Mononuclear cell (primary cell): ENCODE data around the gene METTL8. TPM values are rescaled to one million over a fixed set of nuclear protein-coding genes. Genes with fewer than 3 reads are reported as not detected.
"Not testable (repeated sequence)": the region's sequence is repeated elsewhere in the genome, so short reads cannot be mapped to it uniquely, and the experiment has no call there.

Experiments used
- H3K27me3 ChIP-seq: 2 replicates; pipeline ENCODE4 v1.6.0; 2011; ENCODE audit warnings: low read length, control low read depth; ENCODE audit not compliant: insufficient read depth
- H3K4me1 ChIP-seq: 2 replicates; pipeline ENCODE4 v1.5.1; 2011; ENCODE audit warnings: mild to moderate bottlenecking, low read length, control low read depth; ENCODE audit not compliant: insufficient read depth
- H3K4me3 ChIP-seq: 2 replicates; pipeline ENCODE4 v1.5.1; 2011; ENCODE audit warnings: mild to moderate bottlenecking, low read length, moderate library complexity
- H3K9me3 ChIP-seq: 2 replicates; pipeline ENCODE4 v1.5.1; 2011; ENCODE audit warnings: low read depth, mild to moderate bottlenecking, control low read depth, low read length
- total RNA-seq: library from RNA; depleted of rRNA; stranded (reverse); fragments of >200 nt; gene quantifications from one replicate; pipeline ENCODE4 v1.2.3, GENCODE V29; 2012

Gene METTL8
- total RNA-seq, 1 donor: 19.0 TPM

DNA sequence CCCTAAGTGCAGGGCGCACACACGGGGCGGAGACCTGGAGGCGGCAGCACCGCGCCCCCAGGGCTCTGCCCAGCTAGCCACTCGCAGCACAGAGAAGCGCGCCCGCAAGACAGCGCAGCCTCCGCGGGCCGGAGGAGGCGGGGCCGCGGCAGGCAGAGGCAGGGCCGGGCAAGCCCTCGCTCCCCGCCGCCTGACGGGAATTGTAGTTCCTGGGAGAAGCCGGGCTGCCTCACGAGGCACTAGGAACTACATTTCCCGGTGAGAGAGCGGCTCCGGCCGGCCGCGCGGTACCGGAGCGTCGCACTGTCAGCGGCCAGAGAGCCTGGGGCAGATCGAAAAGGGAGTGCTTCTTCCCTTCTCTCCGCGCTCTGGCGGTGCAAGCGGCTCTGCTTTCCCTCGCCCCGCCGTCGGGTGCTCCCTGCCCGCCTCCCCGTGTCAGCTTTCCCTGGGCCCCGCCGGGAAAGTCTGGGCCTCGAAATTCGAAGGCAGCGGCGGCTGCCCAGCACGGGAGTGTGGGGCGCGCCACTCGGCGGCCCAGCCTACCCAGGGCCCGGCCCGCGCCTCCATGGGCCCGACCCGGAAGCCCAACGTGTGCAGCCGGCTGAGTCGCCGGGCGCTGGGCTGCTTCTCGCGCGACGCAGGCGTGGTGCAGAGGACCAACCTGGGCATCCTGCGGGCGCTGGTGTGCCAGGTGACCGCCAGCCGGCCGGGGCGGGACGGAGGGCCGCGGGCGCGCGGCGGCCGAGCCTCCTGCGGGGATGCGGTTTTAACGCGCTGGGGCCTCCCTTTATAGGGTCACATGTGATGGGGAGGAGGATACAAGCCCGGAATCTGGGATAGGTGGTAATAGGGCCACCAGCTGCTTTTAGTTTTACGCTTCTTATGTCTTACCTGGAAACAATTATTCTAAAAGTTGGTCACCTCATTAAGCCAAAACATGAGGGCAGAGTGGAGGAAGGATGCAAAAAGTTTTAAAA lies 511 bp upstream of the METTL8 start, which contains the start of gene DCAF17:
Gene DCAF17 (plus strand): TSS at position 214 of the 977 bp plus-strand sequence. CDS start 352 bp downstream, at position 566.
- peak within 1 kb of the TSS; percentile 75 for H3K4me3 ChIP-seq
- H3K27me3 ChIP-seq: no peaks in the 10 kb centered on the region
- H3K9me3 ChIP-seq: no peaks in the 10 kb centered on the region
- H3K4me1 ChIP-seq: peaks cover 15% of the 10 kb centered on the region

DNA sequence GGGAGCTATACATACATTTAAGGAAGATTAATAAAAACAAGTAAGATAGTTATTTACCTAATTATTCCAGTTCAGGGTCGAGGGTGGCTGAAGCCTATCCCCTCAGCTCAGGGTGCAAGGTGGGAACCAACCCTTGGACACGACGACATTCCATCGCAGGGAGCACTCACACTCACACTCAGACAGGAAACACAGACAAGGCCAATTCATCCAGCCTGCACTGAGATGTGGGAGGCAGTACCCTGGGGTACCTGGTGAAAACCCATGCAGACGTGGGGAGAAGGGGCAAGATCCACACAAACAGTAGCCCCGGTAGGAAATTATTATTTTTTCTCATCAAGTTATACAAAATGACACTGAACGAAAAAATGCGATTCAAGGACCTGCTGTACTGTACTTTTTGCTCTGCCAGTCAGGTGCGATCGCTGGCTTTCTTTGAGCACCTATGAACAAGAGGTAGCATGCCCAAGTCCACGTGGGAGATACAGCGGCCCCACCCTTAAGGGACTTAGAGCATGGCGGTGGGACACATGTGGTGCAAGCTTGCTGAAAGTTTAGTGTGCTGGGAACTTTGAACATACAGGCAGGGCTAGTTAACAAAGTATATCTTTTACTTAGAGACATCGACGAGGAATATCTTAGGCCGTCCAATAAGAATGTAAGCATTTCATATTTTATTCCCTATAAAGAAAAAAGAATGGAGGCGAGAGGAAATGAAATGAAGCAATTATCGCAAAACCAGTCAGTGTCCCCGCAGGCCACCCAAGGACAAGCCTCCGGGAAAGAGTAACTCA lies 624 bp downstream of the METTL8 start:
- H3K27me3 ChIP-seq: no peaks in the 10 kb centered on the region
- H3K4me3 ChIP-seq: peak overlapping the region; percentile 75
- H3K9me3 ChIP-seq: no peaks in the 10 kb centered on the region
- peaks cover 15% of the 10 kb centered on the region for H3K4me1 ChIP-seq

DNA sequence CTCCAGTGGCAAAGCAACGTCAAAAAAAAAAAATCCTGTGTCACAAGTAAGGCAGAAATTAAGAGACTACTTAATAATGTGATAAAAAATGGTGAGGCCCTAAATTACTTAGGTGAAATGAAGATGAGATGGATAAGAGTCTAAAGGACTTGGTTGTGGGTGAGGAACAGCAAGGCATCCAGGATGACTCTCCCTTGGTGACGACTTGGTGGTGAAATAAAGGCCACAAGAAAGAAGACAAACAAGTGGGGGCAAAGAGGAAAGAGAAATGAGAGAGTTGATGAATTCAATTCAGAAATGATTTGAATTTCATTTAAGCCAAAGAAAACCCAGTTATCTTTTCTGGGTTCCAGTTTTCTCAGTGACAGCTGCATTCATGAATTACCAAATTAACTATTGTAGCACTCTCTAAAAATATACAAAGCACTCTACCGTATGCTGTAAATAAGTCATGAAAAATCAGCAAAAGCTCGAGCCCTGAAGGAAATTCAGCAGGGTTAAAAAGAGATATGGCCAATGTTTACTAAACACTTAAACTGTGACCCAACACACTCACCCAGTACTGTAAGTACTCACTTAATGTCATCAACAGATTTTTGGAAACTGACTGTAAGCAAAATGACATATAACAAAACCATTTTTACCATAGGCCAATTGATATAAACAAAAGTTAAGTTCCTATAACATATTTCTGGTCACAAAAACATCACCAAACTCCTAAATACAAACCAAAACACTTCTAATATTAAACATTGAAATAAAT lies 1.4 kb downstream of the METTL8 start:
- no peaks in the 10 kb centered on the region for H3K9me3 ChIP-seq
- no peak overlapping the region for H3K4me3 ChIP-seq
- peaks cover 15% of the 10 kb centered on the region for H3K4me1 ChIP-seq
- H3K27me3 ChIP-seq: no peaks in the 10 kb centered on the region

DNA sequence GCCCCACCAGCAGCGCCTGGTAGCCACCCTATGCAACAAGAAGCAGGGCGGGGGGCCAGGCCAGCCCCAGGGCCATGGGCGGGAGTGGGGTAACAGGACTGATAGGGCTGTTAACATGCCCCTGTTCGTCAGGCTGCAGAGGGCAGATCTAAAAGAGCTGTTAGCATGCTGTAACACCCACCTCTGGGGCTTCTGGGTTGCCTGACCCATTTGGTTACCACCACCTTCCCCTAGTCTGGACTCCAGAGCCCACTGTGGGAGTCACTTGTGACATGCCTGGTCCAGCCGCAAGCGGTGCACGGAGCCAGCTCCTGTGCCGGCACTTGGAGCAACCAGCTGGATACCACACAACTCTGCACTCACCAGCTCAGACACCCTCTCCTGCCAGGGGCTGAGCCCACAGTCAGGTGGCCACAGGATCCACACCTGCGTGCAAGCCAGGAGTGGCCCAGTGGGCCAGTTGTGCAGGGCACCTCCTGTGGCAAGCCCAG lies 2.1 kb downstream of the METTL8 start:
- H3K9me3 ChIP-seq: no peaks in the 10 kb centered on the region
- H3K4me1 ChIP-seq: peaks cover 15% of the 10 kb centered on the region
- H3K27me3 ChIP-seq: no peaks in the 10 kb centered on the region
- no peak overlapping the region for H3K4me3 ChIP-seq

DNA sequence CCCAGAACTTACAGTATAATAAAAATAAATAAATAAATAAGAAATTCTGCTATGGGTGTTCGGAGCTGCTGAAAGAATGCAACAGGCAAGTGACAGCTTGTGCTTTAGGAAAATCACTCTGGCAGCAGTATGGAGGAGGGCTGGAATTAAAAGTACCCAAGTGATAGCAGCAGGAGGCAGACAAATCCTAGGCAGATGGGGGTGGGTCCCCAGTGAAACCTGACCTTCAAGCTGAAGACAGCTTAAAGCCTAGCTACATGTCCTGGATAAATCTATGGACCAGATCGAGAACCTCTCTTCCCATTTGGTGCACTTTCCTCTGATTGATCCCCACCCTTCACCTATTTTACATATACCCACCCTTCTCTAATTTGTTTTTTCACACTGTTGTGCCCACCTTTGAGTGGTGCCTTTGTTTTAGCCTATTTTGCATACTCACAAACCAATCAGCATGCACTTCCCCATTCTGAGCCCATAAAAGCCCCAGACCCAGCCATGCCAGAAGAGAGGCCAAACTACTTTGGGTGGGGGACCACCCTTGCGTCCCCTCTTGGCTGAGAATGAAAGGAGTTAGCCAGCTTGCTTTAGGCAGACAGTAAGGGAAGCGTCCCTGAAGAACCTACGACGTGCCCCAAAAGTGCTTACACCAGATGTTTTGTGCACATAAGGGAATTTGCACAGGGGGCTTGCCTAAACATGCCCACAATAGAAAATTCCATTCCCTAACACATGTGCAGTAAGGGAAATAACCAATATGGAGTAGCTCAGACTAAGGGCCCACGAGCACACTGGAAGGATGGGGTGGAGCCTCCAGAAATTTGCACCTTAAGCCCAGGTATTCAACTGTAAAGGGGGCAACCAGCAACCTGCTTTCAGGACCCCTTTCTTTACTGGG lies 3.0 kb downstream of the METTL8 start:
- Histone ChIP-seq H3K4me3 (no peak overlapping the region), H3K9me3 (no peaks in the 10 kb centered on the region), H3K4me1 (peaks cover 15% of the 10 kb centered on the region), H3K27me3 (no peaks in the 10 kb centered on the region)

DNA sequence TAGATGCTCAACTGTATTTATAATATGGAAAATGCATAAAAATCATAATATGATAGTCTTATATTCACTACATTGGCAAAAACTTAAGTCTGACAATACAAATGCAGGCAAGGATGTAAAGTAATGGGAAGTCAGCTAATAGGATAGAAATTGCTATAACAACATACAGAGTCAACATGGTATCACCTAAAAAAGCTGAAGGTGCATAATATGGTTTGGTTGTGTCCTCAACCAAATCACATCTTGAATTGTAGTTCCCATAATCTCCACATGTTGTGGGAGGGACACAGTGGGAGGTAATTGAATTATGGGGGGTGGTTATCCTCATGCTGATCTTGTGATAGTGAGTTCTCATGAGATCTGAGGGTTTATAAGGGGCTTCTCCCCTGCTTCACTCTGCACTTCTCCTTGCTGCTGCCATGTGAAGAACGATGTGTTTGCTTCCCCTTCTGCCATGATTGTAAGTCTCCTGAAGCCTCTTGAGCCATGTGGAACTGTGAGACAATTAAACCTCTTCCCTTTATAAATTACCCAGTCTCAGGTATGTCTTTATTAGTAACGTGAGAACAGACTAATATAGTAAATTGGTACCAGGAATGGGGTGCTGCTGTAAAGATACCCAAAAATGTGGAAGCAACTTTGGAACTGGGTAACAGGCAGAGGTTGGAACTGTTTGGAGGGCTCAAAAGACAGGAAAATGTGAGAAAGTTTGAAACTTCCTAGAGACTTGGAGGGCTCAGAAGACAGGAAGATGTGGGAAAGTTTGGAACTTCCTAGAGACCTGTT lies 10.9 kb downstream of the METTL8 start:
- H3K27me3 ChIP-seq: not testable (repeated sequence)
- H3K9me3 ChIP-seq: peaks cover 17% of the 10 kb centered on the region

DNA sequence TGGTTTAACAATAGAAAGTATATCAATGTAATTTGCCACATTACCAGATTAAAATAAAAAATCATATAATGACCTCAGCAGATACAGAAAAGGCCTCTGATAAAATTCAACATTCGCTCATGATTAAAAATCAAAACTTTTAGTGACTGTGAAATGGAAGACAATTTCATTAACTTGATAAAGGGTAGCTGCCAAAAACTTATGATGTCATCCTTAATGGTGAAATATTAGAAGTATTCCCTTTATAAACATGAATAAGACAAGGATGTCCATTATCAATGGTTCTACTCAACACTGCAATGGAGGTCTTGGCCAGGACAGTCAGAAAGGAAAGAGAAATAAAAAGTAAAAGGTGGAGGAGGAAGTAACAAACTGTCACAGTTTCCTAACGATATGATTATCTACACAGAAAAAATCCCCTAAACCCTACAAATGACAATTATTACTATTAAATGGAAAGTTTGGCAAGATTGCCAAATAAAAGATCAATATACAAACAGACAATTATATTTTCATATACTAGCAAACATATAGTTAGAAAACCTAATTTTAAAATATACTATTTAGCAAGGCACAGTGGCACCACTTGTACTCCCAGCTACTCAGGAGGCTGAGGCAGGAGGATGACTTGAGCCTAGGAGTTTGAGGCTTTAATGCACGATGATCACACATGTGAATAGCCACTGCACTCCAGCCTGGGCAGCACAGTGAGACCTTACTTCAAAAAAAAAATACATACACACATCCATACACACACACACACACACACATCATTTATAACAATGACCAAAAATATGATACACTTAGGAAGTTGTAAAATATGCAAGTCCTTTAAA lies 12.8 kb downstream of the METTL8 start:
- no peak overlapping the region for H3K4me3 ChIP-seq
- H3K27me3 ChIP-seq: no peaks in the 10 kb centered on the region
- H3K9me3 ChIP-seq: peaks cover 17% of the 10 kb centered on the region
- peaks cover 4% of the 10 kb centered on the region for H3K4me1 ChIP-seq

More for the DNA sequence above, 10.9 kb downstream of the METTL8 start:
- H3K4me3 ChIP-seq, H3K4me1 ChIP-seq: not testable (repeated sequence)

DNA sequence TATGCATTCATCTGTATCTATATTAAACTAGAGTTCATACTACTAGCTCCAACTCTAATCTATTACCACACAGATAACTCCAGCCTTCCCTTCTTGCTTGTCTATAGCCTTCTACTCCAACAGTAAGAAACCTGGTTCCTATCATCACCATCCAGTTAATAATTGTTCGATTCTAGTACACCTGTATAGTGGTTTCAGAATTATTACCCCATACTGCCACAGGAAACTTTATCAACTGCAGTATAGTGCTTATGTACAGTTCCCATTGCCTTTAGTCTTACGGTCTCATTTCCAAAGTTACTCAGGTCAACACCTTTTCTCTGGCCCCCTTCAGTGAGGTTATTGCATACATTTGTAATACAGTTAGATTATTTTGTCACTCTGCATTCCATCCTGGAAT lies 14.5 kb downstream of the METTL8 start:
- peaks cover 14% of the 10 kb centered on the region for H3K9me3 ChIP-seq

DNA sequence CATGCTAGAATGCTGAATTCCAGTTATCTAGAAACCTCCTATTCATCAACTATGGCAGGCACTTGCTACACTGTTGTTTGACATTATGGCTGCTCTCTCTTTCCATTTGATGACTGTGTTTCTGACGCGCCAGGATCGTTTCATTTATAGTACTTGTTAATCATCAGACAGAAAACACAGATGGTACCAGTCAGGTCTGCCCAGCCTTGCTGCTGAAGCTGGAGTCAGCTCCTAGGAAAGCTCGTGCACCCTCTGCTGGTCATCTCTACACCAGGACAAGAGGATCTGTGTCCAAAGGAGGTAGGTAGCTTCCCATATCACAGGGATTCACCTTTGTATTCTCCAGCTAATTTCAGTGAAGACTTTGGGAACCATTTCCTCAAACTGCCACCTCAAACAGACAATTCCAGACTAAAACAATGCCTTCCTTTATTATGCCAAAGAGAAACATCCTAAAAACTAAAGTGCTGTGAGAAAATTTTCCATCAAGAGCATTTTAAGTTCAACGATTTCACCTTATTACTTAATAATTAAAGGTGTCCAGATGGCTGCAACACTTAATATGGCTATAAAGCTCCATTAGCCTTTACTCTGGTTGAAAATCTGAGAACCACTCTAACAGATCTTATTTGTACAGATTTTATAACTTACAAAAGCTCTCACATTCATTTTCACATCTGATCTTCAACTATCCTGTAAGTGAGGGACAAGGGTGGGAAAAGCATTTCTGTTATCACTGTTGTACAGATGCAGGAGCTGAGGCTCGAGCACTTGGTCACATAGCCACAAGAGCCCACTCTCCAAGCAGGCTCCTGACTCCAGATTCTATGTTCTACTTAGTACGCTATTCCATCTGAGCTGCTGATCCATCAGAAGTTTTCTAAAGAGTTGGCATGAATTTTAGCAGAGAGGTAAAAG lies 17.5 kb downstream of the METTL8 start:
- Histone ChIP-seq H3K4me1 (peaks cover 3% of the 10 kb centered on the region), H3K9me3 (no peaks in the 10 kb centered on the region), H3K4me3 (no peak overlapping the region), H3K27me3 (no peaks in the 10 kb centered on the region)

More for the DNA sequence above, 14.5 kb downstream of the METTL8 start:
- H3K4me1 ChIP-seq: peaks cover 4% of the 10 kb centered on the region
- H3K4me3 ChIP-seq: no peak overlapping the region
- no peaks in the 10 kb centered on the region for H3K27me3 ChIP-seq

DNA sequence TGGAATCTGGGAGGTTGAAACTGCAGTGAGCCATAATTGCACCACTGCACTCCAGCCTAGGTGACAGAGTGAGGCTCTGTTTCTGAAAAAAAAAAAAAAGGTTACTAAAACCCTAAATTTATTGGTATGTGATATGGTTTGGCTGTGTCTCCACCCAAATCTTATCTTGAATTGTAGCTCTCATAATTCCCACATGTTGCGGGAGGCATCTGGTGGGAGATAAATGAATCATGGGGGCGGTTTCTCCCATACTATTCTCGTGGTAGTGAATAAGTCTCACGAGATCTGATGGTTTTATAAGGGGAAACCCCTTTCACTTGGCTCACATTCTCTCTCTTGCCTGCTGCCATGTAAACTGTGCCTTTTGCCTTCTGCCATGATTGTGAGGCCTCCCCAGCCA lies 19.1 kb downstream of the METTL8 start:
- not testable (repeated sequence) for H3K9me3 ChIP-seq, H3K4me1 ChIP-seq

DNA sequence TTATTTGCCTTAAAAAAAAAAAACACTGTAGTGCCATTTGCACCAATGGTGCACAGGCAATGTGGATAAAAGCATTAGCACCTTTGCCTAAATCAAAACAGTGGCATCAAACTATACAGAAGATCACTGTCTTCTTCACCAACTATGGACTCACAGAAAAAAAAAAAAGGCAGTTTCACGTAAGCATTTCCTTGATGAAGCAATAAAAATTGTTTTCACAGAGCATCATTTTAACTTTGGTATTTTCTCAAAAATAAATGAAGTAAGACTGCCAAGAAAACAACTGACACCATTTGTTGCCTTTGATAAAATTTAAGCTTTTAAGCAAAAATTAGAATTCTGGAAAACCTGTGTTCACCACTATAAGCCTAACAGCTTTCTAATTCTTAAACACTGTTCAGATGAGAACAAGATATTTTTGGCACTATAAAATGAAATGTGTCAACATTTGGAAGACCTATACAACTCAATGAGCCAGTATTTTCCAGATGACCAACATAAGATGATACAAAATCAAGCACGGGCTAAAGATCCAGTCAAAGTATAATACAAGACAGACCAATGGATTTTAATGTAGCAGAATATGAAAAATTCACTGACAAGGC lies 21.1 kb downstream of the METTL8 start:
- Histone ChIP-seq H3K9me3 (no peaks in the 10 kb centered on the region), H3K4me1 (no peaks in the 10 kb centered on the region), H3K4me3 (no peak overlapping the region), H3K27me3 (no peaks in the 10 kb centered on the region)

More for the DNA sequence above, 19.1 kb downstream of the METTL8 start:
- H3K4me3 ChIP-seq, H3K27me3 ChIP-seq: not testable (repeated sequence)
